ENCODE results near the gene LPCAT3.
"Not testable (repeated sequence)": the region's sequence is repeated elsewhere in the genome, so short reads cannot be mapped to it uniquely, and the experiment has no call there.

Gene LPCAT3, protein sequence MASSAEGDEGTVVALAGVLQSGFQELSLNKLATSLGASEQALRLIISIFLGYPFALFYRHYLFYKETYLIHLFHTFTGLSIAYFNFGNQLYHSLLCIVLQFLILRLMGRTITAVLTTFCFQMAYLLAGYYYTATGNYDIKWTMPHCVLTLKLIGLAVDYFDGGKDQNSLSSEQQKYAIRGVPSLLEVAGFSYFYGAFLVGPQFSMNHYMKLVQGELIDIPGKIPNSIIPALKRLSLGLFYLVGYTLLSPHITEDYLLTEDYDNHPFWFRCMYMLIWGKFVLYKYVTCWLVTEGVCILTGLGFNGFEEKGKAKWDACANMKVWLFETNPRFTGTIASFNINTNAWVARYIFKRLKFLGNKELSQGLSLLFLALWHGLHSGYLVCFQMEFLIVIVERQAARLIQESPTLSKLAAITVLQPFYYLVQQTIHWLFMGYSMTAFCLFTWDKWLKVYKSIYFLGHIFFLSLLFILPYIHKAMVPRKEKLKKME

DNA sequence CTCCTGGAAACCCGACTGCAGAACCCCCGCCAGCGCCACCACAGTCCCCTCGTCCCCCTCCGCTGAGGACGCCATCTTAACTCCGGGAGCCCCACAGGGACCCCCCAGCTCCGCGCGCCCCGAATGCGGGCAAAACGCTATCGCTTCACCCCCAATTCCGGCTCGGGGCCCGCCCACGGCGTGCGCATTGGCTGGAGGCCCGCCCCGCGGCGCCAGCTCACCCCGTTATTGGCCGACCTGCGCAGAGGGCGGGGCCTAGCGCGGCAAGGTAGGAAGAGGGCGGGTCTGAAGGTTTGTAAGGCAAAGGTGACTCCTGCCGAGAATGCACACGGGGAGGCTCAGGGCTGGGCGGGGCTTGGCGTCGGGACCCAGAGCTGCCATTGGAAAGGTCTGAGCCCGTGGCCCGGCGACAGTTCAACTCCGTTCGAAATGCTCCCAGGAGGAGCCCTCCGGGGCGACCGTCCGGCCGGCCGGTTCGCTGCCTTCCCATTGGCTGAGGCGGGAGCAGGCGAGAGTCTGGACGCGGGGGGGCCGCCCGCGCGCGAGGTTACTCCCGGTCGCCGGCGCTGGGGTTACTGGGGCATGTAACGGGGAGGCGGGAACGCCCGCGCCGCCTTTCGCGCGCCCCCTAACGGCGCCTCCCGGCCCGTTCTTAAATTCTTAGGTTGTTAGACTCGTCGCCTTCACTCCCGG lies at the start of gene LPCAT3:
Gene LPCAT3, minus strand, starts transcription at position 127 of the 693 bp plus-strand sequence. Its CDS starts 52 bp downstream, at position 75.
- DNase-seq (ENCODE audit: low spot score), result peak; percentile 97

DNA sequence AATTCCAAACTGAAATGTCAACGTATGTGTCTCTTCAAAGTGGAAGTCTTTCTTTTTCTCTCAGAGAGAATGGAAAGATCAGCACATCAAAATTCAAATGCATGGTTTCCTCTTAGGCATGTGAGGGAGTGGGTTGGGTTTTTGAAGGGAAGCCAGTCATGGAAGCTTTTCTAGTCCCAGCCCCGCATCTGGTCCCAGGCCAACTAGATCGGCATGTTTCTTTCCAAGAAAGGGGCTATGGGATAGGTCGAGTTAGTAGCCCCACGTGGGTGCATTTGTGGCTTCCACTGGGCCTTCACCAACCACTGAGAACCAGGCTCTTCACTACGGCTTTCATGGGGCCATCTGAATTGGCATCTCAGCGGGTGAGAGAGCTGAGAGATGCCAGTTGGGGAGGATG lies 48.8 kb upstream of the LPCAT3 start:
- DNase-seq (ENCODE audit: low spot score), result no peak

DNA sequence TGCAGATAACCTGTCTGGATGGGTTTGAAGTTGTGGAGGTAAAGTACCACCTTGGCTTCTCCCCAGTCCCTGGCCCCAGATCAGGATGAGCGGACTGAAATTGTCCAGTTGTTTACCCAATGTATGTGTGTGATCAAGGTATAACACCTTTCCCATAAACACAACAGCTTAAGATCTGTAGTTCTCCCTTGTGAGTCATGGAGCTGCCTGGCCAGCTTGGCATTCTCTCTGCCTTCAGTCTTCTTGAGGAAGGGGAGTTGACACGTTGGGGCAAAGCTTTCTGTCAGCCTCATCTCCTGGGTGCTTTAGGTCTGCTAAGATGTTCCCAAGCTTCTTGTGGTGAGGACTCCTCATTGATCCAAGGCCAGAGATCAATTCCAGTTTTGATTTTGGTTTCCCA lies 48.3 kb upstream of the LPCAT3 start:
- no peak for DNase-seq (ENCODE audit: low spot score)

DNA sequence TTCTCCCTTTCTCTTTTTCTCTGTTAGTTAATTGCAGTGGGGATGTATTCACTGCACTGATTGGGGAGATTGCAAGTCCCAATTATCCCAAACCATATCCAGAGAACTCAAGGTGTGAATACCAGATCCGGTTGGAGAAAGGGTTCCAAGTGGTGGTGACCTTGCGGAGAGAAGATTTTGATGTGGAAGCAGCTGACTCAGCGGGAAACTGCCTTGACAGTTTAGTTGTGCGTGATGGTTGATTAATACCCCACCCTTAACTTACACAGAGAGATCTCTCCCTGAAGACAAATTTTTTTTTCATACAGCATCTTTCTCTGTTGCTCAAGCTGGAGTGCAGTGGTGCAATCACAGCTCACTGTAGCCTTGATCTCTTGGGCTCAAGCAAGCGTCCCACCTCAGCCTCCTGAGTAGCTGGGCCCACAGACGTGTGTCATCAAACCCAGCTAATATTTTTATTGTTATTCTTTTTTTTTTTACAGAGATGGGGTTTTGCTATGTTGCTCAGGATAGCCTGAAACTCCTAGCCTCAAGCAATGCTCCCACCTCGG lies 46.9 kb upstream of the LPCAT3 start:
- no peak for DNase-seq (ENCODE audit: low spot score)

DNA sequence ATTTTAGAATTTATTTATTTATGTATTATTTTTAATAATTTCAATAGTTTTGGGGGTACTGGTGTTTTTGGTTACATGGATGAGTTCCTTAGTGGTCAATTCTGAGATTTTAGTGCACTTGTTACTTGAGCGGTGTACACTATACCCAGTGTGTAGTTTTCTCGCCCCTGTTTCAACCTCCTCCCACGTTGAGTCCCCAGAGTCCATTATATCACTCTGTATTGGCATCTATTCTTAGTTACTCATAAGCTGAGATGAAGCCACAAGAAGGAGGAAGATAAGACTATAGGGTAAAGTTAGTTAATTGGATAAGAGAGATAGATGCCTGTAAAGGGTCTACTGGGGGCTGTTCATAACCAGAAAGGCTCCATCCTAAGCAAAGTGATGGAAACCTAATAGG lies 46.2 kb upstream of the LPCAT3 start:
- DNase-seq (ENCODE audit: low spot score), result no peak

DNA sequence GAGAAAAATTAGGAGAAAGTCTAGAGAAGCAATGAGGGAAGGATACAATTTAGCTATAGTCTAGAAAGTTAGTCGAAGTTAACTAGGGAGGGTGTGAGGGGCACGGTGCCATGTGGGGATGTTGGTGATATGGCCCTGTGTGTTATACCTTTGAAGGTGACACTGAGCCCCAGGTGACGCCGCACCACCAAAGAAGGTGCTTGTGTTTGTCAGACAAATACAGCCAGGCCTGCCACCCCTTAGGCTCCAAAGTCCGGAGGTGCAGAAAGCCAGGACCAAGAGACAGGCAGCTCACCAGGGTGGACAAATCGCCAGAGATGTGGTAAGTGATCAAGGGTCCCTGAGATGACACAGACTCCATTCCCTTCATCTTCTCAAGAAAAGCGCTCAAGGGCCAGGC lies 43.3 kb upstream of the LPCAT3 start:
- no peak for DNase-seq (ENCODE audit: low spot score)

DNA sequence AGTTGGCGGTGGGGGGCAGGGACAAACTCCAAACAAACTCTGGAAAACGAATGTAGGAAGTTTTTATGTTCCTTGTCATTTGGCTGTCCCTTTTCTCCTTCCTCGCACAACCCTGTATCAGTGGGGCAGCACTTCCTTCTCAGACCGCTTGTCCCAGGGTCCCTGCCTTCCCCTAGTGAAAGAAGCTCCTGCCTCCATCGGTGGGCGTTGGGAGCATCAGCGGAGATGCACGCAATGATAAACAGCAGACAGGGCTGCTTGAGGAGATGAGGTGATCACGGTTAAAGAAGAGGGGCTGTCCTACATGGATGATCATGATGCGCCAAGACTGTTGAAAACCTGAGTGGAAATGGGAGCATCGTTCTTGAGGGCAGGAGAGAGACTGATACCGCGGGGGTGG lies 42.9 kb upstream of the LPCAT3 start:
- no peak for DNase-seq (ENCODE audit: low spot score)

DNA sequence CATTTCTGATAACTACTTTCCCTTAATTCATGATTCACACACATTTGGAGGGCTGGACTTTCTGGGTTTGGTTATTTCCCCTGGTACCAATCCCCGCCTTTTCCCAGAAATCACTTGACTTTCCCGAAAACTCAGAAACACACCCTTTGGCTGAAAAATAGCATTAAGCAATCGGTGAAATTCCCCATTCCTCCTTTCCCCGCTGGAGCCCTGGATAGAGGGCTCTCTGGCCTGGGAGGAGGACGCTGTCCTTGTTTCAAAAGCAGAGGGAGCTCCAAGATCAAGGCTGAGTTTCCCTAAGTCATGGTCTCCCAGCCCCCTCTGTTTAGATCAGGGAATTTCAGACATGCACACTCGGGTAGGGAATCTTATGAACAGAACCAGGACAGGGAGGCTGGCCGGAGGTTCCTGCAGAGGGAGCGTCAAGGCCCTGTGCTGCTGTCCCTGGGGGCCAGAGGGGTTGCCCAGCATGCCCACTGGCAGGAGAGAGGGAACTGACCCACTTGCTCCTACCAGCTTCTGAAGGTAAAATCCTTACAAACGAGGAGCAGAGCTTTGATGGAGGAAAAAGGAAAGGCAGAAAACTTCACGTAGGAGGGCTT lies 42.2 kb upstream of the LPCAT3 start, which contains the start of gene C1S:
Gene C1S, plus strand, starts transcription at position 366 of the 602 bp plus-strand sequence. CDS start 1,195 bp downstream, outside the sequence.
- DNase-seq (ENCODE audit: low spot score), result no peak

DNA sequence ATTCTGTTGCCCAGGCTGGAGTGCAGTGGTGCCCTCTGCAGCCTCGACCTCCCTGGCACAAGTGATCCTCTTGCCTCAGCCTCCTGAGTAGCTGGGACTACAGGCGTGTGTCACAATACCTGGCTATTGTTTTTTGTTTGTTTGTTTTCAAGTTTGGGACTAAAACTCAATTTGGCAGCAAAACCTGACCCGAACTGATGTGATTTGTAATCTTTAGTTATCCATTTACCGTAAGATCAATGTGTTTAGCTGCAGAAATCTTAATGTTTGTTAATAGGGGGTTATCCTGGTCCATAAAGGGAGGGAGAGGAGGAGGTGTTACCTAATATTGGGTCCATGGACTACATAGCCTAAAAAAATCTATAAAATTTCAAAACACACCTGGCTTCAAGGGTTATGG lies 41.5 kb upstream of the LPCAT3 start:
- DNase-seq (ENCODE audit: low spot score), result no peak

DNA sequence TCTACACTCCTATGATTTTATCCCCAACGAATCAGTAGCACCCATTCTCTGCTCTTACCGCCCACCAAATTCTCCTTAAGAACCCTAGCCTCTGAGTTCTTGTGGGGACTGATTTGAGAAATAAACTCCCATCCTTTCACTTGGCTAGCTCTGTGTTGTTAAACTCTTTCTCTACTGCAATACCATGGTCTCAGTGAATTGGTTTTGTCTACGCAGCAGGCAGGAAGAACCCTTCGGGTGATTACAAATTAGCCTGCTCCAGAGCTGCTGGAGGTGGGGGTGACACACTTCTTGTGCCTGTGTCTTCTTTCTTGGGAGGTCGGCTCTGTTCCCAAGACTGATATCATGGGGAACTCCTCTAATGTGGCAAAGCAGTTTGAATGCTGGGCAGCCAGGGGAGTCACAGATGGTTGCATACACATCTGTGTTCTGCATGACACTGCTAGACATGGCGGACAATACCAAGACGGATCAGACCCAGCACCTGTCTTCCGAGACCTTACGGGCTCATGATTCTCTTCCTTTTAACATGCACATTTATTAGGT lies 40.6 kb upstream of the LPCAT3 start:
- DNase-seq (ENCODE audit: low spot score), result no peak

DNA sequence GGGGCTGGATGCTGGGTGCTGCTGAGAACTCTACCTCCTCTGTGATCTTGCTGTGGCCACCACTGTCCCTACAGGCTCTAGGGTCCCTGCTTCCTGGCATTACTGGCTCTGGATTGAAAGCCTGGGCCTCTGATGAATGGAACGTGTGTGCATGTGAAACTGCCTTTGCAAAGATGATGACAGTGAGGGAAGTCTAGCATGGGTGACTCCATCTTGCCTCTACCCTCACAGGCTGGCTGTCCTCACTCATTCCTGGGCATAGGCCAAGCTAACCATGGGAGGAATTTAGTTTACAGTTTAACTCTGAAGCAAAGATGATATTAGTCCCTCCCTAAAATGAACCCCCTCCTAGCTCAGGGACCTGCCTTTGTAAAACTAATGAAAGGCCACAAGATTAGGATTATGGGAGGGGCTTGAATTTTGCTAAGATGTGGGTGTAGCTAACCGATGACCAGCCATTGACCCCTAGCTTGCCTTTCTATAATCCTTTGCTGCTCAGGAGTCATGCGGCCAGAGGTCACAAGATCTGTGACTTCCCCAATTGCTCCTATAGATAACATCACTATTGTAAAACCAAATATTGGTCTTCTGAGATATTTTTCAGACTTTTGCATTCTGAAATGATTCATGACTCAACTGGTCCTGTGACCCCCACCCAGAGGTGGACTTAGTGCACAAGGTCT lies 40.0 kb upstream of the LPCAT3 start:
- no peak for DNase-seq (ENCODE audit: low spot score)

DNA sequence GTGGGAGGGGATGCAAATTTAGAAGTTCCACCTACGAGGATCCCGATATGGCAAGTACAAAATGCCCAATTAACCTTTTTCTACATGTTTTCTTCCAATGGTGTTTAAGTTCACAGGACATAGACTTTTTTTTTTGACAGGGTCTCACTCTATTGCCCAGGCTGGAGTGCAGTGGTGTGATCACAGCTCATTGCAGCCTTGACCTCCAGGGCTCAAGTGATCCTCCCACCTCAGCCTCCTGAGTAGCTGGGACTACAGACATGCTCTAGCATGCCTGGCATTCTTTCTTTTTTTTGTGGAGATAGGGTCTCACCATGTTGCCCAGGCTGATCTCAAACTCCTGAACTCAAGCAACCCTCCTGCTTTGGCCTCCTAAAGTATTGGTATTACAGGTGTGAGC lies 37.5 kb upstream of the LPCAT3 start:
- not testable (repeated sequence) for DNase-seq (ENCODE audit: low spot score)

DNA sequence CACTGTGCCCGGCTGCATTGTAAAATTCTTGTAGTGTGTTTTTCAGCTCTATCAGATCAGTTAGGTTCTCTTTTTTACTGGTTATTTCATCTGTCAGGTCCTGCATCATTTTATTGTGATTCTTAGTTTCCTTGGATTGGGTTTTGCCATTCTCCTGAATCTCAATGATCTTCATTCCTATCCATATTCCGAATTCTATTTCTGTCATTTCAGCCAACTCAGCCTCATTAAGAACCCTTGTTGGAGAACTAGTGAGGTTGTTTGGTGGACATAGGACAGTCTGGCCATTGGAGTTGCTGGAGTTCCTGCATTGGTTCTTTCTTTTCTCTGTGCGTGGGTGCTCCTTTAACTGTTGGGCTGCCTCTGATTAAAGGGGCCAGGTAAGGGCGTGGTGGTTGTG lies 36.6 kb upstream of the LPCAT3 start:
- no peak for DNase-seq (ENCODE audit: low spot score)

DNA sequence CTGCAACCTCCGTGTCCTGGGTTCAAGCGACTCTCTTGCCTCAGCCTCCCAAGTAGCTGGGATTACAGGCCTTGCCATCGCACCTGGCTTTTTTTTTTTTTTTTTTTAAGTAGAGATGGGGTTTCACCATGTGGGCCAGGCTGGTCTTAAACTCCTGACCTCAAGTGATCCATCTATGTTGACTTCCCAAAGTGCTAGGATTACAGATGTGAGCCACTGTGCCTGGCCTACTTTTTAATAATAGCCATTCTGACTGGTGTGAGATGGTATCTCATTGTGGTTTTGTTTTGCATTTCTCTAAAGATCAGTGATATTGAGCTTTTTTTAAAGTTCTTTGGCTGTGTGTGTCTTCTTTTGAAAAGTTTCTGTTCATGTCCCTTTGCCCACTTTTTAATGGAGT lies 31.7 kb upstream of the LPCAT3 start:
- DNase-seq (ENCODE audit: low spot score), result not testable (repeated sequence)

DNA sequence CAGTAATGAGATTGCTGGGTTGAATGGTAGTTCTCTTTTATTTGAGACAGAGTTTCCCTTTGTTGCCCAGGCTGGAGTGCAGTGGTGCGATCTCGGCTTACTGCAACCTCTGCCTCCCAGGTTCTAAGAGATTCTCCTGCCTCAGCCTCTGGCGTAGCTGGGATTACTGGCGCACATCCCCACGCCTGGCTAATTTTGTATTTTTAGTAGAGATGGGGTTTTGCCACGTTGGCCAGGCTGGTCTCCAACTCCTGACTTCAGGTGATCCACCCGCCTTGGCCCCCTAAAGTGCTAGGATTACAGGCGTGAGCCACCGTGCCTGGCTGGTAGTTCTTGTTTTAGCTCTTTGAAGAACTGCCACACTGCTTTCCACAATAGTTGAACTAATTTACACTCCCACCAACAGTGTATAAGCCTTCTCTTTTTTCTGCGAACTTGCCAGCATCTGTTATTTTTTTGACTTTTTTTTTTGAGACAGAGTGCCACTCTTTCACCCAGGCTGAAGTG lies 31.2 kb upstream of the LPCAT3 start:
- not testable (repeated sequence) for DNase-seq (ENCODE audit: low spot score)

DNA sequence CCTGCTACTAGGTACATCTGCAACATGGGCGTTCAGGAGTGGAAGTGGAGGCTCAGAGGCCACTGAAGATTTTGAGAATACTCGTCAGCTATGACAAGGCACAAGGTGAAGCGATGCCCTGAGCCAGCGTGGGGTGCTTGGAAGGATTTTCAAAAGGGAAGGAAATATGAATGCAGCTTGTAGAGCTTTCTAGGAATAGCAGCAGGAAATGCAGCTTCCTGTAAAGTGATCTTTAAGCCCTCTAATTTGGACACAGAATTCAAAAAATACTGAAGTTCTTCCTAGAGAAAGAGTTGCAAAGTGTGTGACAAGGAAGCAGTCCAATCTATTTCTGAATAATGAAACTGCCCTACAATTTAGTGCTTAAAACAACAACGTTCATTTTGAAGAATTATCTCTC lies 29.0 kb upstream of the LPCAT3 start:
- DNase-seq (ENCODE audit: low spot score), result no peak

DNA sequence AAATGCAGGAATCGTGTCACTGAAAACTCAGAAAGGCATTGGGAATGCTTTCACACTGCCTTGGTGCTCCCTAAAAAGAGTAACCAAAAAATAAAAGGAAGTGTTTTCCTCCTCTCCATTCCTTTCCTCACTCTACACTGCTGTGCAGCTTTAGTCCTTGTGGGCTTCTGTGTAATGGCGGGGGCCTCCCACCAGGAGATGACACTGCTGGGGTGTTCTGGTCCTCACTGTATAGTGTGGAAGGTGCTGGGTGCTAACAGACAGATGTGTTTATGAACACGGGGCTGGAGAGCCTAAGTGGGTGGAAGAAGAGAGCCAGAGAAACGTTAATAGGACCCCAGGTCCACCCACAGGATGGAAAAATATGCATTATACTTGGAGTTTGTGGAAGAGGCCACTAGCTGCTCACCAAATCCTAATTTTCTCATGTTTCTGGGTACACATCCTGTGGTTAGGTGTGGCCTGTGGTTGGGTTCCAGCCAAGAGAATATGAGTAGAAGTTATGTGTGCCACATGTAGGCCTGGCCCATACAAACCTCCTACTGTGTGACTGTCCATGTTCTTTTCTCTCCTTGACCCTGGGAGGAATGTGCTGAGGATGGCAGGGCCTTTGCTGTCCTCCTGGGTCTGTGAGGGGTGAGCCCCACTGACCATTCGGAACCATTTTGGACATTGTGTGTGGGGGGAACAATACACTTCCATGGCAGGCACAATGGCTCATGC lies 28.3 kb upstream of the LPCAT3 start:
- no peak for DNase-seq (ENCODE audit: low spot score)

DNA sequence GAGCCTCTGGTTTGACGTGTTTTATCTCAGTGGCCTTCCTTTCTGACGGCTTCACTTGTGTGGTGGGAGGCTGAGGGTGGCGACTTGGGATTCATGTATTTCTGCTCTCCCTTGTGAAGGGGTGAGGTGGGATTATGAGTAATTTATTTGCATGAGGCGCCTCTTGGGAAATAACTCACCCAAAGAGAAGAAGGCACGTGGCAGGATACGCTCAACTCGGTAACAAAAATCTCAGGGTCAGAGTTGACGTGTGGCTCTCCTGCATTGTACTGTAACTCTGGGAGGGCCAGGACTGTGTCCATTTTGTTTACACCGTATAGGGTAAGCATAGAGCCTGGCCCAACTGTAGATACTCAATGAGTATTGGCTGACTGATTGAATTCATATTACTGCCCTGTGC lies 27.6 kb upstream of the LPCAT3 start:
- DNase-seq (ENCODE audit: low spot score), result no peak

DNA sequence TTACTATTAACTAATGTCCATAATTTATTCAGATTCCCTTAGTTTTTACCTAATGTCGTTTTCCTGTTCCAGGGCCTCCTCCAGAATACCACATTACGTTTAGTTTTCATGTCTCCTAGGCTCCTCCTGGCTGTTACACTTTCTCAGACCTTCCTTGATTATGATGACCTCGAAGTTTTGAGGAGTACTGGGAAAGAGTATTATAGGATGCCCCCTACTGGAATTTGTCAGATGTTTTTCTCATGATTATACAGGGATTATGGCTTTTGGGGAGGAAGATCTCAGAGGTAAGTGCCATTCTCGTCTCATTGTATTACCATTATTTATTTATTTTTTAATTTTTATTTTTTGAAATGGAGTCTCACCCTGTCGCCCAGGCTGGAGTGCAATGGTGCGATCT lies 24.6 kb upstream of the LPCAT3 start:
- peak; percentile 71 for DNase-seq (ENCODE audit: low spot score)

DNA sequence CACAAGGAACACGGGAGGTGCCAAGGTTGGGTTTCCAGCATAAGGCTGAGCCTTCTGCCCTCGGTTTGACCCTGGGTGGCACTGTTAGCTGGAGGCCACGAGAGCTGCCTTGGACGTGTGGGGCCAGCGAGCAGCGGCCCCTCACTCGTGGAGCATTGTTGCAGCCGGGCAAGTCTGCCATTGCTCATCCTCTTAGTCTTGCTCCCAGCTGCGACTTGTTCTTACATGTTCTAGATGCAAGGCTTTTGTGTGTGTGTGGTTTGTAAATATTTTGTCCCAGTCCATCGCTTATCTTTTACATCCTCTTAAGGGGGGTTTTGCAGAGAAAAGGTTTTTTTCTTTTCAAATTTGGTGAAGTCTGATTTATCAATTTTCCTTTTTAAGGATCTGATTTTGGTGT lies 21.1 kb upstream of the LPCAT3 start:
- DNase-seq (ENCODE audit: low spot score), result no peak

DNA sequence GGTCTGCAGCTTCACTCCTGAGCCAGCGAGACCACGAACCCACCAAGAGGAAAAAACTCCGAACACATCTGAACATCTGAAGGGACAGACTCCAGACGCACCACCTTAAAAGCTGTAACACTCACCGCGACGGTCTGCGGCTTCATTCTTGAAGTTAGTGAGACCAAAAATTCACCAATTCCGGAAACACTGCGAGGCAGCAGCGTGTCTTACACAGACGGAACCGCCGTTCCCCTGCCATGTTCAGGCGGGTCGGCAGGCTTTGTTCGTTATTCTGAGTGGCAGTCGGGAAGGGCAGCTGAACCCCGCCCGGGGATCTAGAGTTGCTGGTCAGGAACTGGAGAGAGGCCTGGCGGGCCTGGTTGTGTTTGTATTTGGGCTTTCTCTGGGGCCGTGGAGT lies 20.3 kb upstream of the LPCAT3 start:
- DNase-seq (ENCODE audit: low spot score), result no peak

Data from hematopoietic multipotent progenitor cell treated with erythropoietin and hydrocortisone succinate and interleukin-3 and kit ligand, for 17 days (in vitro differentiated cells).